GM12872 (cell line): ENCODE results near the gene DENND4C.

ENCODE experiments used
- TF ChIP-seq, protein P1 (sequence below): IDR thresholded peaks from 3 replicates; pipeline ENCODE4 v1.5.1; 2011; ENCODE audit warnings: low read depth, mild to moderate bottlenecking, low read length, moderate library complexity; ENCODE audit not compliant: insufficient read depth

Gene DENND4C

DNA sequence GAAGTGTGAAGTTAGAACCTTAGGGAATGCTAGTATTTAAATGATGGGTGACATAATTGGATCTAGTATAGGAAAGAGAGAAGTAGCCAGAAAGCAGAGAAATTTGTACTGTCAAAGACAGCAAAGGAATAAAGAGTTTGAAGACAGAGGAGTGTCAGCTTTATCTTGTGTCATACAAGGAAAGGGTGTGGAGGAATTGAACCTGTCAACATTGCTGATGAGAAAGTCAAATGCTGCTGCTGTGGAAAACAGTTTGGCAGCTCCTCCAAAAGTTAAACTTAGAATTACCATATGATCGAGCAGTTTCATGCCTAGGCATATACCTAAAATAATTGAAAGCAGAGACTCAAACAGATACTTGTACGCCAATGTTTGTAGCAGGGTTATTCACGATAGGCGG, 63.7 kb downstream of the DENND4C start:
- TF ChIP-seq, protein P1, sequence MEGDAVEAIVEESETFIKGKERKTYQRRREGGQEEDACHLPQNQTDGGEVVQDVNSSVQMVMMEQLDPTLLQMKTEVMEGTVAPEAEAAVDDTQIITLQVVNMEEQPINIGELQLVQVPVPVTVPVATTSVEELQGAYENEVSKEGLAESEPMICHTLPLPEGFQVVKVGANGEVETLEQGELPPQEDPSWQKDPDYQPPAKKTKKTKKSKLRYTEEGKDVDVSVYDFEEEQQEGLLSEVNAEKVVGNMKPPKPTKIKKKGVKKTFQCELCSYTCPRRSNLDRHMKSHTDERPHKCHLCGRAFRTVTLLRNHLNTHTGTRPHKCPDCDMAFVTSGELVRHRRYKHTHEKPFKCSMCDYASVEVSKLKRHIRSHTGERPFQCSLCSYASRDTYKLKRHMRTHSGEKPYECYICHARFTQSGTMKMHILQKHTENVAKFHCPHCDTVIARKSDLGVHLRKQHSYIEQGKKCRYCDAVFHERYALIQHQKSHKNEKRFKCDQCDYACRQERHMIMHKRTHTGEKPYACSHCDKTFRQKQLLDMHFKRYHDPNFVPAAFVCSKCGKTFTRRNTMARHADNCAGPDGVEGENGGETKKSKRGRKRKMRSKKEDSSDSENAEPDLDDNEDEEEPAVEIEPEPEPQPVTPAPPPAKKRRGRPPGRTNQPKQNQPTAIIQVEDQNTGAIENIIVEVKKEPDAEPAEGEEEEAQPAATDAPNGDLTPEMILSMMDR = no peak

DNA sequence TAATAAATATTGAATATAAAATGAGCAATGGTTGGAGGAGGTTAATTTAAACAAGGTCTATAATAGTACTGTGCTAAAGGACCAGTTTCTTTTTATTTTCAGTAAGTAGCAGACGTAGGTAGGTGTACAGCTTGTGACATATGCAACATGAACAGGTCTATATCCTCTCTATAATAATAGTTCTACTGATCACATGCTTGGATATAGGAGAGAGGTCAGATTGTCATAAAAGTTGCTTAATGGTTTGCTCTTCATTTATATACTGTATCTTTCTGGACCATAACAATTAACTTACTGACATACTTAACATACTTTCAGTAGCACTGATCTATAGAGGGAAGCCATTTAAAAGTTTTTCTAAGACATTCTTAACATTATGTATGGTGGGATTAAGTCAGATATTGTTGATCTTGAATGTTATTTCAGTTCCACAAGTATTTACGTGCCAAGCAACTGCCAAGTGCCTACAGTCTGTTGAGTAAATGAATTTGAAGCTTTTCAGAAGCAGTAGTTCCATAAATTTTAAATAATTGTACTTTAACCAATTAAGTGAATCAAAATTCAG, 68.0 kb downstream of the DENND4C start:
- TF ChIP-seq, protein P1 = no peak

DNA sequence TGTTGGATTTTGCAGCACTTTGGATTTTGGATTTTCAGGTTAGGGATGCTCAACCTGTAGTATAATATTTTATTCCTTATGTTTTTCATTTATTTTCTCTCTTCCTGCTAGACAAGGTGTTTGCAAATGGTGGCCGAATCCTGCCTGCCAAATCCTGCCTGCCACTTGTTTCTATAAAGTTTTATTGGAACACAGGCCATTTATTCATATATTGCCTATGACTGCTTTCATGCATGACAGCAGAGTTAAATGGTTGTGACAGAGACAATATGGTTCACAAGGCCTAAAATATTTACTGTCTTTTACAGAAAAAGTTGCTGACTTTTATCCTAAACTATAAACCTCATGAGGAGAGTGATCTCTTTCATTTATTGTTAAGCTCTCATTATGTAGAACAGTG, 72.7 kb downstream of the DENND4C start:
- TF ChIP-seq, protein P1 = no peak

DNA sequence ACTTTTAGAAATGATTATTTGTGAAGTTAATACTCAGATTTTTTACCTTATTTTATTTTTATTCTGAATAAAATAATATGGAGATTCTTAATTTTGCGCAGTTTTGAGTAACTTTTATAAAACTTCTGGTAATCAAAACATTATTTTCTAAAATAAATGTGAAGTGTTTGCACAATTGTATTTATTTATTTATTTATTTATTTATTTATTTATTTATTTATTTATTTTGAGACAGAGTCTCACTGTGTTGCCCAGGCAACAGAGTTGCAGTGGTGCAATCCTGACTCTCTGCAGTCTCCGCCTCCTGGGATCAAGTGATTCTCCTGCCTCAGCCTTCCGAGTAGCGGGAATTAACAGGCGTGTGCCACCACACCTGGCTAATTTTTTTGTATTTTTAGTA, 76.1 kb downstream of the DENND4C start:
- TF ChIP-seq, protein P1 = no peak

DNA sequence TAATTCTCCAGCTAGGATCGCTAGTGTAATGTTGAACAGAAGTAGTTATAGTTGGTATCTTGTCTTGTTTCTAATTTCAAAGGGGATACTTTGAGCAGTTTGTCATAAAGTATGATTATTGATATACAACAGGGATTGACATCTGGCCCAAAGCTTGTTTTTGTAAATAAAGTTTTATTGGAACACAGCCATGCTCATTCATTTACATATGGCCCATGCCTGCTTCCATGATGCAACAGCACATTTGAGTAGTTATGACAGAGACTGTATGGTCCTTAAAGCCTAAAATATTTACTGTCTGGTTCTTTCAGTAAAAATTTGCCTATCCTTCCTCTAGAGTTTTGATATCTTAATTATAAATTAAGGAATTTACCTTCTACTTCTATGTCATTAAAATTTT, 79.8 kb downstream of the DENND4C start:
- TF ChIP-seq, protein P1 = no peak

DNA sequence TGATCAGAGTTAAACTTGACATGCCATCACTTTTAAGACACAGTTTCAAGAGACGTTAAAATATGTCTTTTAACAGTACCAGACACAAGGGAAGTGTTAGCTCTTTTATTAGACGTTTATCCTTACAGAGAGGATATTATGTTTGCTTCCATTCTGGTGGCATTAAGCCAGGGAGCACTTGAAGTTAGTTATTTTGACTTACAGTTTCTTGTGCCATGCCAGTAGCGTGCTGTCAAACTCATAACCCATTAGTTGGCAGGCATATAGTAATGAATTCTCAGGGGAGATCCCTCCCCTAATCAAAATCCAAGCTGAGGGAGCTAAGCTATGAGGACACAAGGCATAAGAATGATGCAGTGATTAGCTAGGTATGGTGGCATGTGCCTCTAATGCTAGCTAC, 83.1 kb downstream of the DENND4C start:
- TF ChIP-seq, protein P1 = no peak

DNA sequence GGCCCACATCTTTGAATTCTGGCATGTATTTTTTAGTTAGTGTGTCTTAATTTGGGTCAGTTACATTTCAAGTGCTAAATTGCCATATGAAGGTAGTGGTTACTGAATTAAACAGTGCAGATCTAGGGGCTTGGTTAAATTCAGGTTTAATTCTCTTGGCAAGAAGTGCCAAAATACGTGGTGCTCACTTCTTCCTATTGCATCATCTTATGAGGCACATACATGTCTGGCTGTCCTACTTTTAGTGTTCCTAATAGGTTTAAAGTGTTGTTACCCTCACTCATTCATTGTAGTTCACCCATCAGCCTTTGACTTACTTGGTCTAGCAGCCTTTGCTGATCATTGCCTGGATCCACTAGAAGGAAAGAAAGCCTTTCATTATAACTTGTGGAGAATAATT, 90.0 kb downstream of the DENND4C start:
- TF ChIP-seq, protein P1 = no peak
